Peyer's patch (tissue), 4 donors: Measurements from ENCODE around the gene EEF1AKMT3.

Source experiments
- CTCF ChIP-seq, 6 experiments: fragments of 450-650 bp in 4 of 6; fragments of 200-600 bp in 2 of 6; sonication (generic) in 1 of 6; IDR thresholded peaks; one replicate each; pipeline ENCODE4 v1.5.1; 2017 to 2019; ENCODE audit warnings: antibody characterized with exemption in 6 of 6, mild to moderate bottlenecking in 3 of 6, moderate library complexity in 1 of 6
- POLR2A ChIP-seq, 2 donors: fragments of 450-650 bp; IDR thresholded peaks; one replicate each; pipeline ENCODE4 v1.5.1; 2017; ENCODE audit warnings: antibody characterized with exemption in 2 of 2, mild to moderate bottlenecking in 2 of 2, moderate library complexity in 2 of 2

DNA sequence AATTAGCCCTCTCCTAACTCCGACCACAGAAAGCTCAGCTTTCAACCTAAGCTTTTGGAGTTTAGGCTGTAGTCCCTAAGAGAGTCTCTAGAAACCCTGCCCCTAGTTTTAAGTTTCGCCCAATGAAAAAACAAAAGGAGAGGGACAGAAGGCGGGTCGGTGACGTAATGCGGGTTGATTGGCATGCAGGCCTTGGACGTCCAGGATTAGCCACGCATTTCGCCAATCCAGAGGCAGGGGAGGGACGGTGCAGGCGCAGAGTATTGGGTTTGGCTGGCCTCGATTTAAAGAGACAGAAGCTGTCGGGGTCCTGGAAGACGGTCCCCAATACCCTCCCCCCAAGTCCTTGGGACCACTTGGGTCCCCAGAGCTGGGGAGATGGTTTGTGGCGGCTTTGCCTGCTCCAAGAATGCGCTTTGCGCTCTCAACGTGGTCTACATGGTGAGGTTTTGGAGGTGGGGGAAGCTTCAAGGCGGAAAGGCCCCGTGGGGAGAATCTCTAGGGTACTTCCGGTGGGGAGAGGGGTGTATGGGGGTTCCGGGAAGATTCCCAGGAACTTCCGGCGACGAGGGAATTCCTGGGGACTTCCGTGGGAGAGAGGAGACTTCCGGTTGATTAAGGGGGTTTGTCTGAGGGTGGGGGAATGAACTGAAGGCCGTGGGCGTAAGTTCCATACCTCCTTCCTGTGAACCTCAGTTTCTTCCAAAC lies 27.5 kb upstream of the EEF1AKMT3 start, which contains the start of gene TSPAN31:
- TF ChIP-seq CTCF (IDR thresholded peaks at IDR 0.05) (peak in 2 of 6 experiments; percentile 19 to 34), POLR2A (IDR thresholded peaks at IDR 0.05) (peak; percentile 39 to 58)
